ENCODE results near the gene CASZ1.

CASZ1 gene

GRCh38 chr1:10686404-10687040, 109.9 kb downstream of the CASZ1 start:
- DNase-seq (ENCODE audit: low spot score): no peak

DNA sequence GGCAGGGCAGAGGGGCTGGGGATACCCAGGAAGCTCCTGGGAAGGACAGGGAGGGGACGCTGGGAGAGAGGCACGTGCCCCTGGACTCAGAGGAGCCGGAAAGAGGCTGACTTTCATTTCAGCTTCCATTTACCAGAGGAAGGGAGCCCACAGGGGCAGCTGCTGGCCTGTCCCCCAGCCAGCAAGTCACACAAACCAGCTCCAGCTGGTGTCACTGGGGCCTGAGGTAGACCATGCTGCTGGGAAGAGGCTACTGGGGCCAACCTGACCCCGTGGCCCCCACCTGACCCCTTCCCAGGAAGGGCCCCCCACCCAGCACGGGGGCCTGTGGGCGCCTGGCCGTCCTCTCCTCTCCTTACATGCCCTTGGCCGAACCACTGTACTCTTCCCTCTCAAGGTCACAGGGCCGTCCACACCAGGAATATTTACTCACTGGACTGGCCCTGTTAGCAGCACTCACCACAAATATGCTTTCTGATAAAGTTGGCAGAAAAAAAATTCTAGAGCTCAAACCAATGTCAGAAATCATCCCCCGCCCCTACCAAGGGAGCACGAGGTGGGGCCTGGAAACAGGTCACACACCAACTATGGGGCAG, 110.5 kb downstream of the CASZ1 start:
- no peak for DNase-seq (ENCODE audit: low spot score)

DNA sequence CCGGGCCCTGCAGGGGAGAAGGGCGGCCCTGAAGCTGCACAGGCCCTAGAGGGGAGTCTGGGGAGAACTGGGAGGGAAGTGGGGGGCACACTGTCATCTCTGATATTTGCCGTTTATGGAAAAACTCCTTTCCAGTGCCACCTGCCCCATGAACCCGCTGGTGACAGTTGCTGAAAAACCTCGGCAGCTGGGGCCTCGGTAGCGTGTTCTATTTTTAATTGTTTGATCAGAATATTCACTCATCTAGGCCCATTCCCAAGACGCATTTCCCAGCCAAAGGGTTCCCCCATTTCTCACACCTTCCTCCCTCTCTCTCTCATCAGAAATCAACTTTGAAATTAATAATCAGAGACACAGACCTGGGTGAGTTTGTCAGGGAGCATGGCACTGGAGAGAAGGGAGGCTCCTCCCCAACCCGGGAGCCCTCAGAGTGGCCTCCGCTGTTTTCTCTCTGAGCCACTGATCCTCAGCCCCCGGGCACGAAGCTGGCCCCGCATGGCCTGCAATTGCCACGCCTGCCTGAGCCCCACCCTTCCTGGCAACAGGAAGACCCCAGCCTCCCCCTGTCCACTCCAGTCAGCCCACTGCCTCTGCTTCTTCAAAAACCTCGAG, 111.1 kb downstream of the CASZ1 start:
- DNase-seq (ENCODE audit: low spot score): no peak

GRCh38 chr1:10684221-10684620, 112.2 kb downstream of the CASZ1 start:
- no peak for DNase-seq (ENCODE audit: low spot score)

GRCh38 chr1:10682449-10683309, 113.8 kb downstream of the CASZ1 start:
- no peak for DNase-seq (ENCODE audit: low spot score)

GRCh38 chr1:10682108-10682445, 114.4 kb downstream of the CASZ1 start:
- DNase-seq (ENCODE audit: low spot score): no peak

DNA sequence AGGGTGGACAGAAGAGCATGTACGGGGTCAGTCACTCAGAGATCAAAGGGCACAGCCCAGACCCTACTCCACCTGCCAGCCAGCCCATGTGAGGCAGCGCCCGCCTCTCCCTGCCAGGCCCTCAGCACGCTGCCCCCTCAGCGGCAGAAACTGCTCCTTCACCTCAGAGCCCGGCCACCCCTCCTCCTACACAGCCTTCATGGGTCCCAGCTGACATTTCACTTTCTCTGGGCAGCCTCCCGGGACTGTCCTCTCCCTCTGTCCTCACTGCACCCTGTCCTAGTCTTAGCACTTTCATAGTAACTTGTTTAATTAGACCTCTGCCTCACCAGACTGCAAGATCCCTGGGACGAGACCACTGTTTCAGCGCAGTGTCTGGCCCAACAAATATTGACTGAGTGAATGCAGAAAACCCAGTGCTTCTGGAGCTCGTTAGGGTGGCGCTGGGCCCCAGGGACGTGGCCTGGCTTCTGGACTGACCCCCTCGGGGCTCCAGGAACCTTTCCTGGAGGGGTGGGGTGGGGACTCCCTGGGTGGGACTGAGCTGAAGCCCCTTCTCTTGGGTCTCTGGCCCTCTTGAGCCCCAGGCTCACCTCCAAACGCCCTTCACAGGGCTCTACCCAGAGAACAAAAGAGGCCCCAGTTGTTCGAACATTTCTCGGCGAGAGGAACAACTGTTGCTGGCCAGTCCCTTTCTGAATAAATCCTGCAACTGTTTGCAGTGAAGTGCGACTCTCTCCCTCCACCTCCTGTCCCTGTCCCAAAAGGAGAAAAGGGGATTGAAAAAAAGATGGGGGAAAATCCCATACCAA, 114.9 kb downstream of the CASZ1 start:
- no peak for DNase-seq (ENCODE audit: low spot score)

DNA sequence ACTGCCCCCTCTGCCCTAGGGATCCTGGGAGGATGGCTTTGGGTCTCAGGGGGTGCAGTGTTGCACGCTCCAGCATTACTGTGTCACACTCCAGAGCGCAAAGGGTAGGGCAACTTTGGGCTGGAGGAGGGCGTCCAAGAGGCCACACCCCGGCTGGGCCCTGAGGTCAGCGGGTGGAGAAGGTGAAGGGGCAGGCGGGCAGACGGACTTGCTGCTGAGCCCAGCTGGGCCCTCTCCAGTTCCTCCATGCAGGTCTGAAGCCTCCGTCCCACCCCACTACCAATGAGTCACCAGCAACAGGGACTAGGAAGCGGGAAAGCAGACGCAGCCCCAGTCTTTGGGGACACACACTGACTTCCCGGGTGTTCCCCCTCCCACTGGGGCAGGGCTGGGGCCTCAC, 116.0 kb downstream of the CASZ1 start:
- DNase-seq (ENCODE audit: low spot score): no peak

- DNase-seq (ENCODE audit: low spot score): no peak
These were observed 116.8 kb downstream of the CASZ1 start for GRCh38 chr1:10679496-10680220.

DNA sequence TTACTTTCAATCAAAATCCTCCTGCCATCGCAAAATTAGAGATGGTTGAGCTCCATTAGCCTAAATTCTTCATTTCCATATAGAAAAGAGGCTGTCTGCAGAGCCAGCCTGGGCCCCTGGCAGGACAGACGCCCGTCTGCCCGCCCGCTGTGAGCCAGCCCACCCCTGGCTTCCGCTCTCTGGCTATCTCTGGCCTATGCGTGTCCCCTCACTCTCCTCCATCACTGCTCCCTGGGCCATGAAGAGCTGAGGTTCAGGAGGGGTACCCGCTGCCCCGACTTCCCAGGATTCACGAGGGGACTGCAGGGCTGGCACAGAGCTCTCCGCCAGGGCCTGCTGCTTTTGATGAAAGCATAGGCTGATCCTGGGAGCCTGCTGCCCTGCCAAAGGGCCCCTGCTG, 117.6 kb downstream of the CASZ1 start:
- no peak for DNase-seq (ENCODE audit: low spot score)

DNA sequence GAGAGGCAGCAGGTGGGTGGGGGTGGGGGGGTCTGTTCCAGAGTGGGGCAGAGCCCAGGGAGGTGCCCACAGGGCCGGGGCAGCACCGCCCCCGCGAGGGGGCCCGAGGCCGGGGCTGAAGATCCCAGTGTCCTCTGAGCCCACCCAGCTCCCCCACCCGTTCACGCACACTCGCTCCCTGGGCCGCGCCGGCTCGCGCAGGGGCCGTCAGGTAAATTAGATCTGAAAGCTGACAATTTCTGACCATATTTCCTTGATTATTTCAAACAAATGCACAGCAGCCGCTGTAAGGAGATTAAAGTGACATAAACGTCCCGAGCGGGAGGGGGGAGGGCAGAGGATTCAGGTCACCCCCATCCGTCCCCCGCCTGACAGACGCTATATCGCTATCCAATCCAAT, 118.0 kb downstream of the CASZ1 start:
- DNase-seq (ENCODE audit: low spot score): no peak

DNA sequence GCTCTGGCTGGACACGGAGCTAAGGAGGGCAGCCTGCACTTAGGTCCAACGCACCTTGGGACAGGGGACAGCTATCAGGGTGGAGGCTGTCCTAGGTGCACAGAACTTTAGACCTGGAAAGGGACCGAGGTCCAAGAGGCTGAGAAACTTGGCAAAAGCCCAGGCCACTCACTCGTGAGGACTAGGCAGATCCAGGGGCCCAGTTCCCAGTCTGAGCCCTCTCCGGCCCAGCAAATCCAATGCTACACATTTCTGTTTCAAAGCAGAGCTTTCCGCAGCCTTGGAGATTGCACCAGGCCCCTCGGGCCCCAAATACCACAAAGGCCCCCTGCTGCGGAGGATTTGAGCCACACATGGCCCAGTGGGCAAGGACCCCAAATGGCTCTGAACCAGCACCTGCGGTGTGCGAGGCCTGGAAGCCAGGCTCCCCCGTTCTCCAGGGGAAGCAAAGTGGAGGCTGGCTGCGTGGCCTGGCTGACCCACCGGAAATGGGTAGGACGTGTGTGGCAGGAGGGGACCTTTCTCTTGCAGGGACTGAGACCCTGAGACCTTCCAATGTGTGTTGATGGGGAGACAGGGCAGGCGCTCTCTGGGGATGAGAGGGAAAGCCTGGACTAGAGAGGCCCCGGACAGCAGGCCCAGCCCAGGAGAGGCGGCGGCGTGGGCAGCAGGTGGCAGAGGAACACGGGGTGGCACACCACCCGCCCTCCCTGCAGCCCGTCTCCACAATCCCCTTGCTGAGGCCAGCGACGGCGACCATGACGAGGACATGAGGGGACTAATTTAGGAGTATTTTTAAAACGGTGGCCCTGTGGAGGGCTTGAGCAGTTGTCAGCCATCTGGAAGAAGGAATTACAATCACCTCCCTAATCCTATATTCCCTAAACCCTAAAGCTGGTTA, 118.7 kb downstream of the CASZ1 start:
- no peak for DNase-seq (ENCODE audit: low spot score)

DNA sequence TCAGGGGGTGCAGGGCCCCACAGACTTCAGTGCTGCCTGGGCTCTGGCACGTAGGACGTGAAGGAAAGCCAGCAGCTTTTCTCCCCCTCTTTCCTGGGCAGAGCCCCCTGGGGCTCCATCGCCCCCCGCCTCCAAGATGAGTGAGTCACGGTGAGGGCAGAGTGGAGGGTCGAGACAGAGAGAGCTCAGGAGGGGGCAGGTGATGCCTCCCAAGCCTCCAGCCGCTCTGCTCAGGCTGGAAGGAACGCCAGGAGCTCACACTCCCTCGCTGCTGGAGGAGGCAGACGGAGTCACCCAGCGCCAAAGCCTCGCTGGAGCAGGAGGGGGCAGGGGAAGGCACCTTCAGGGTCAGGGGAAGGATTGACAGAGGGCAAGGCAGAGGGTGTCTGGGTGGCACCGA, 119.5 kb downstream of the CASZ1 start:
- DNase-seq (ENCODE audit: low spot score): no peak

DNA sequence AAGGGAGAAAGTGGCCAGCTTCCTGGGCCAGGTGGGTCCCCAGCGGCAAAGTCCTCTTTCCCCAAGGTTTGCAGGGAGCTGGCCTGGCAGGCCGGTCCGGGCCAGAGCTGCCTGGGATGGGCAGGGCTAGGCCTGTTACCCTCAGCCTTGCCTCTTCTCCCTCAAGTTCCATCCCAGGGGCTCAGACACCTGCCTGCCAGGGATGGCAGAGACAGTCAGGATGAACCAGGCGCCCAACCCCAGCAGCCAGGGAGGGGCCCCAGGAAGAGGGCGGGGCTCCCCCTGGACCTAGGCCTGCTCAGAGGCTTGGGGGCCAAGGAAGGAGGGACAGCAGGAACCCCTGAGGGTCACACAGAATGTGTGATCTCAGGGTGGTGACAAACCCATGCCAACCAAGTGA, 120.6 kb downstream of the CASZ1 start:
- DNase-seq (ENCODE audit: low spot score): no peak

GRCh38 chr1:10674700-10675609, 121.5 kb downstream of the CASZ1 start:
- DNase-seq (ENCODE audit: low spot score): no peak

DNA sequence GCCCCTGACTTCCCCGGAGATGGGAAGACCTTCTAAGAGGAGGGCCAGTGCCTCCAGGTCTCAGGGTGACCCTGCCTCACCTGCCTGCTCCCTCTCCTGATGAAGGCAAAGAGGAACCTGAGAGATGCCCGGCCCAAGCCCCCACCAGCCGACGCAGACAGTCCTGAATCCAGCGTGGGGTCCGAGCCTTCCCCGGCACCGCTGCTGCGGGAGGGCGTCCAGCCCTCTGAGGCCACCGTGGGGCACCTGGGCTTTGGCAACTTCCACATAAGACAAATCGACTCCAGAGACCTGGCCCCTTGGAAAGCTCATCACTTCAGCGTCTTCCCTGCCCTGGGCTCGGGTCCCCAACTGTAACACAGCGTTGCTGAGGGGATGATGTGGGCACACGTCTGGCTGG, 122.2 kb downstream of the CASZ1 start:
- DNase-seq (ENCODE audit: low spot score): no peak

DNA sequence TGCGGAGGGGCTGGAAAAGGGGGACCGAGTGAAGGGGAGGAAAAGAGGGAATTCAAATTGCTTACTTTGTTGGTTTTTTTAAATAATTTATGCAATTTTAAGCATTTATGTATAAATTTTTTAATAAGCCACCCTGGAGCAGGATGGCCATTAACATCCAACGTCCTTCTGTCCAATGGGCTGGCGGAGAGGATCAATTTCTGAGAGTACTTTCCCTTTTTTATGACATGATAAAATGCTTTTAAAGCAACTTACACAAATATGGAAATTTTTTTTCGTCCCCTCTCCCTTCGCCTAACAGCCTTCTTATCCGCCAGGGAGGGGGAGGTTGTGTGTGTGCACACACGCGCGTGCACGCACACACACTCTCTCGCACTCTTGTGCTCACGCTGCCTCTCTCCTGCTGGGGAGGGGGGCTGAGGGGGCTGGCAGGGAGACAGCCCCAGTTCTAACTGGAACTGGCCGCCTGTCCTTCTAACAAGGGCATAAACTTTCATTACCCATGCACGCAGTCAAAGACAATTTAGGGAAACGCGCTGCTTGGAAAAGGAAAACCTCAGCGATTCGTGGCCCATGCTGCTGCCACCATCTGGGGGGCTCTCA, 123.2 kb downstream of the CASZ1 start:
- DNase-seq (ENCODE audit: low spot score): no peak

DNA sequence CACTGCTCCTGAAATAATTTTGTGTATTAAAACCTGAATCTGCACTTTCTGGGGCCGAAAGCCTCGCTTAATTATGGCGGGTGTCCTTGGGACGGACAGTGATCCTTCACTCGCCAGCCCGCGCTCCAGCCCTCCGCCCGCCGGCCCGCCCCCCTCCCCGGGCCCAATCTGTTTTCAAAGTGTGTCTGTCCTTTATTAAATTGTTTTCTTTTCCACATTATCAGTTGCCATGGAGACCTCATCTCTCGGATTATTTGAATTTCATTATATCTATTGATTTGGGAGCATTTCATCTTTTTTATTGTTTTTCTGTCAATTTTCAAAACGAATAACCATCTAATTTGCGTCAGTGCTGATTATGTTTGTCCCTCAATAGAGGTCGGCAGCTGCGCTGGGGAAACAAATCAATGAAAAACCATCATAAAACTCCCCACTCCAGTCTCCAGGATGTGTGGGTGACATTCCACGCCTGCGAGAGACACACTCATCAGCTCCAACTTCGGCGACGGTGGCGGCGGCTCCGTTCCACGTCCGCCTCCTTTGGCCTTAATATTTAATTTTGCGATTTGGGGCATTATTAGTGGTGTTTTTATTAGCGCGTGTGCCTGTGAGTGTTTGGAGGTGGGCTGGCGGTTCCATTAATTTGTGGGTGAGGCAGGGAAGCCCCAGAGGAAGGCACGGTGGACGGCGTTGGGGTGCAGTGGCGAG, 123.9 kb downstream of the CASZ1 start:
- DNase-seq (ENCODE audit: low spot score): peak; percentile 28

Measured in Ammon's horn (tissue), 1 donor.